Measurements from ENCODE around the gene TDRD7. TPM values are rescaled to one million over a fixed set of nuclear protein-coding genes. Genes with fewer than 3 reads are reported as not detected.

The TDRD7 gene
- total and polyA plus RNA-seq, 2 of the 13 experiments (the other 11 are each of a cell fraction or from before 2014, with no cell fraction given): 9.8 to 15.5 TPM

GRCh38 chr9:97437051-97437600 is 25.2 kb downstream of the TDRD7 start (continued):
- TF ChIP-seq CEBPB (IDR thresholded peaks at IDR 0.05; ENCODE audit: borderline replicate concordance, low read depth, low read length) (no peak), YY1 (IDR thresholded peaks at IDR 0.05; ENCODE audit: insufficient read depth, insufficient replicate concordance, low read depth, low read length) (no peak), POLR2G (IDR thresholded peaks at IDR 0.05; ENCODE audit: low read depth, low read length) (no peak), ZNF567 (CRISPR knock-in tag; IDR thresholded peaks at IDR 0.05; ENCODE audit: borderline replicate concordance) (no peak), ZNF441 (CRISPR knock-in tag; IDR thresholded peaks at IDR 0.05; ENCODE audit: borderline replicate concordance) (no peak), ZSCAN21 (CRISPR knock-in tag; IDR thresholded peaks at IDR 0.05; ENCODE audit: borderline replicate concordance) (no peak), ZNF766 (CRISPR knock-in tag; IDR thresholded peaks at IDR 0.05; ENCODE audit: borderline replicate concordance) (no peak)

DNA sequence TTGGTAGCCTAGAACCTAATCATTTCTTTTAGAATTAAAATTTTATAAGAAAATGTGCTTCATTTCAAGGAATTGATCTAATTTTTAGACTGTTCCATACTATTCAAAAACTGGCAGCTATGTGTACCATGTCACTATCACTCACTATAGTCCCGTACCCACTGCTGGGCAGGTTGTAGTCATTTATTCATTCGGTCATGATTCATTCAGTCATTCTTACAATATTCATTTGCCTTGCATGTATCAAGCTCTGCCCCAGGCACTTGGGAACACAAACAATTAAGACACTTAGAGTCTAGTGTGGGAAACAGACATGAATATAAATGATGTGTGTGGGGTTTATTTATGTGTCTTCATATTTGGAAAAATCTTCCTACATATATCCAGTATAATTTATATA is 26.4 kb downstream of the TDRD7 start:
- in situ Hi-C loops (cut with HindIII; ENCODE audit: extremely low pct_ligation_motif_present, low pct_unique_long_range_greater_than_20kb): no loop called here
- Histone ChIP-seq H3K27ac (ENCODE audit: extremely low read length, insufficient read depth, low read length) (no peak overlapping the region), H2AFZ (ENCODE audit: low read length) (no peak overlapping the region), H3K4me3 (replicated peaks in 1 of 3; ENCODE audit: insufficient read depth in 1 of 3, low read depth in 2 of 3, low read length in 3 of 3) (no peak overlapping the region), H3K79me2 (ENCODE audit: insufficient read depth, low read length) (no peaks in the 10 kb centered on the region), H3K4me2 (ENCODE audit: low read depth, low read length) (no peak overlapping the region), H4K20me1 (ENCODE audit: insufficient read depth, low read length) (no peaks in the 10 kb centered on the region), H3K9ac (ENCODE audit: insufficient read depth, low read depth, low read length) (no peak overlapping the region), H3K4me1 (ENCODE audit: insufficient read depth, low read length) (no peaks in the 10 kb centered on the region), H3K27me3 (ENCODE audit: control insufficient read depth in 1 of 2, insufficient read depth in 2 of 2, low read length in 2 of 2) (no peaks in the 10 kb centered on the region), H3K36me3 (replicated peaks in 1 of 2; ENCODE audit: control insufficient read depth in 1 of 2, insufficient read depth in 2 of 2, low read length in 2 of 2) (peaks cover 5 to 35% of the 10 kb centered on the region in 2 experiments), H3K9me3 (ENCODE audit: low read length) (no peaks in the 10 kb centered on the region)
- FAIRE-seq (no peak), ATAC-seq (no peak), DNase-seq (ENCODE audit: low spot score) (no peak)
- intact Hi-C loops (cut with micrococcal nuclease; ENCODE audit: unreplicated experiment): no loop called here
- BruUV-seq (replicated peaks): no TSS peak
- CTCF ChIA-PET (ENCODE audit: low intra/inter-chr PET ratio, low total read pairs): no interaction called here
- WGBS (ENCODE audit: low lambda C conversion rate): 96% methylated on average over 2 of the region's 2 CpGs
- POLR2A ChIA-PET: no interaction called here
- TF ChIP-seq ZBTB7A (CRISPR knock-in tag; IDR thresholded peaks at IDR 0.05) (no peak), POLR2AphosphoS5 (IDR thresholded peaks at IDR 0.05; ENCODE audit: low read depth, low read length) (no peak), HES4 (CRISPR knock-in tag; IDR thresholded peaks at IDR 0.05; ENCODE audit: borderline replicate concordance) (no peak), FIP1L1 (IDR thresholded peaks at IDR 0.05; ENCODE audit: borderline replicate concordance, insufficient read depth, low read depth, low read length) (no peak), TRIM24 (CRISPR knock-in tag; IDR thresholded peaks at IDR 0.05) (no peak), ZNF703 (CRISPR knock-in tag; IDR thresholded peaks at IDR 0.05; ENCODE audit: borderline replicate concordance) (no peak), E2F2 (CRISPR knock-in tag; IDR thresholded peaks at IDR 0.05; ENCODE audit: borderline replicate concordance) (no peak), PCBP2 (optimal IDR thresholded peaks at IDR 0.05; ENCODE audit: low read depth, low read length, poor library complexity, severe bottlenecking) (no peak), RAD51 (IDR thresholded peaks at IDR 0.05; ENCODE audit: borderline replicate concordance) (no peak), ZNF598 (CRISPR knock-in tag; IDR thresholded peaks at IDR 0.05; ENCODE audit: borderline replicate concordance) (no peak), NR3C1 (CRISPR knock-in tag; IDR thresholded peaks at IDR 0.05) (no peak), CCAR2 (optimal IDR thresholded peaks at IDR 0.05; ENCODE audit: low read depth, low read length) (no peak), ZNF30 (CRISPR knock-in tag; IDR thresholded peaks at IDR 0.05) (no peak), CEBPB (IDR thresholded peaks at IDR 0.05; ENCODE audit: borderline replicate concordance, low read depth, low read length) (no peak), HMG20A (CRISPR knock-in tag; IDR thresholded peaks at IDR 0.05; ENCODE audit: borderline replicate concordance) (no peak)
- TF ChIP-seq, protein P1, sequence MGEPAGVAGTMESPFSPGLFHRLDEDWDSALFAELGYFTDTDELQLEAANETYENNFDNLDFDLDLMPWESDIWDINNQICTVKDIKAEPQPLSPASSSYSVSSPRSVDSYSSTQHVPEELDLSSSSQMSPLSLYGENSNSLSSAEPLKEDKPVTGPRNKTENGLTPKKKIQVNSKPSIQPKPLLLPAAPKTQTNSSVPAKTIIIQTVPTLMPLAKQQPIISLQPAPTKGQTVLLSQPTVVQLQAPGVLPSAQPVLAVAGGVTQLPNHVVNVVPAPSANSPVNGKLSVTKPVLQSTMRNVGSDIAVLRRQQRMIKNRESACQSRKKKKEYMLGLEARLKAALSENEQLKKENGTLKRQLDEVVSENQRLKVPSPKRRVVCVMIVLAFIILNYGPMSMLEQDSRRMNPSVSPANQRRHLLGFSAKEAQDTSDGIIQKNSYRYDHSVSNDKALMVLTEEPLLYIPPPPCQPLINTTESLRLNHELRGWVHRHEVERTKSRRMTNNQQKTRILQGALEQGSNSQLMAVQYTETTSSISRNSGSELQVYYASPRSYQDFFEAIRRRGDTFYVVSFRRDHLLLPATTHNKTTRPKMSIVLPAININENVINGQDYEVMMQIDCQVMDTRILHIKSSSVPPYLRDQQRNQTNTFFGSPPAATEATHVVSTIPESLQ (CRISPR knock-in tag; conservative IDR thresholded peaks at IDR 0.05): no peak

Measured in HepG2 (cell line).